ENCODE data around the gene AIFM2. TPM values are rescaled to one million over a fixed set of nuclear protein-coding genes. Genes with fewer than 3 reads are reported as not detected.

Gene AIFM2
- total and polyA plus RNA-seq, 10 of the 15 experiments (the other 5 are each of a cell fraction or from before 2014, with no cell fraction given): 4.5 to 30.8 (median 15.6) TPM

- H3K4me3 ChIP-seq: no peak overlapping the region
- ChIA-PET POLR2A (interaction anchor here (0.6 to 1.1 kb wide), 2 partner anchors 24 to 126 kb away, joined by 3 to 4 read pairs; no protein-coding TSS in a partner anchor), RAD21 (ENCODE audit: unreplicated experiment) (no interaction called here), SMC1A (ENCODE audit: uncharacterized antibody, unreplicated experiment) (interaction anchor here (0.6 to 2.2 kb wide), 3 partner anchors 13 to 436 kb away, joined by 5 to 9 read pairs (median 6); no protein-coding TSS in a partner anchor), CTCF (interaction anchor here (1.0 to 3.6 kb wide), 6 partner anchors 10 to 113 kb away, joined by 3 to 23 read pairs (median 6); partner anchors contain the start of gene TYSND1)
- no TSS peak for BruUV-seq (replicated peaks)
- H2AFZ ChIP-seq (ENCODE audit: control insufficient read depth, low read depth, low read length): no peak overlapping the region
- in situ Hi-C loops (cut with MboI) (no loop called here), intact Hi-C loops (cut with micrococcal nuclease; ENCODE audit: unreplicated experiment) (no loop called here)
- FAIRE-seq: no peak
- no peaks in the 10 kb centered on the region for H3K9me3 ChIP-seq (replicated peaks; ENCODE audit: control insufficient read depth, insufficient read depth, low read length)
- H3K27me3 ChIP-seq (replicated peaks in 1 of 2; ENCODE audit: control insufficient read depth in 2 of 2, insufficient read depth in 2 of 2, low read length in 1 of 2): no peaks in the 10 kb centered on the region
- ATAC-seq: no peak
- H3K4me1 ChIP-seq (ENCODE audit: control insufficient read depth, insufficient read depth, low read length): peaks cover 18% of the 10 kb centered on the region
- peaks cover 10 to 14% of the 10 kb centered on the region in 2 experiments for H3K36me3 ChIP-seq (ENCODE audit: control insufficient read depth in 2 of 2, insufficient read depth in 2 of 2, low read length in 1 of 2)
- no peak for DNase-seq (ENCODE audit: low read depth, low spot score)
- H3K9ac ChIP-seq (ENCODE audit: control insufficient read depth, insufficient read depth, low read length): no peak overlapping the region
- WGBS (ENCODE audit: insufficient coverage, insufficient replicate concordance, low lambda C conversion rate, missing lambda C conversion rate): 97% methylated on average over 18 of the region's 18 CpGs
- no peak overlapping the region for H3K27ac ChIP-seq (ENCODE audit: control insufficient read depth, insufficient read depth)
- no peaks in the 10 kb centered on the region for H4K20me1 ChIP-seq (ENCODE audit: control insufficient read depth, insufficient read depth)
- H3K79me2 ChIP-seq (ENCODE audit: control insufficient read depth, insufficient read depth, low read length): no peaks in the 10 kb centered on the region
- H3K4me2 ChIP-seq (ENCODE audit: control insufficient read depth, insufficient read depth): no peak overlapping the region
- TF ChIP-seq MAX (IDR thresholded peaks at IDR 0.05; ENCODE audit: low read depth, low read length) (no peak), NR2C2 (IDR thresholded peaks at IDR 0.05; ENCODE audit: borderline replicate concordance, control insufficient read depth, insufficient read length, low read depth) (no peak), IRF3 (IDR thresholded peaks at IDR 0.05) (no peak)
- TF ChIP-seq, protein P1, sequence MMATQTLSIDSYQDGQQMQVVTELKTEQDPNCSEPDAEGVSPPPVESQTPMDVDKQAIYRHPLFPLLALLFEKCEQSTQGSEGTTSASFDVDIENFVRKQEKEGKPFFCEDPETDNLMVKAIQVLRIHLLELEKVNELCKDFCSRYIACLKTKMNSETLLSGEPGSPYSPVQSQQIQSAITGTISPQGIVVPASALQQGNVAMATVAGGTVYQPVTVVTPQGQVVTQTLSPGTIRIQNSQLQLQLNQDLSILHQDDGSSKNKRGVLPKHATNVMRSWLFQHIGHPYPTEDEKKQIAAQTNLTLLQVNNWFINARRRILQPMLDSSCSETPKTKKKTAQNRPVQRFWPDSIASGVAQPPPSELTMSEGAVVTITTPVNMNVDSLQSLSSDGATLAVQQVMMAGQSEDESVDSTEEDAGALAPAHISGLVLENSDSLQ (IDR thresholded peaks at IDR 0.05): no peak
Measured at GRCh38 chr10:70109064-70109729, 23.4 kb downstream of the AIFM2 start.

All from GM12878 (cell line).